ENCODE data around the gene ACAD9.

DNA sequence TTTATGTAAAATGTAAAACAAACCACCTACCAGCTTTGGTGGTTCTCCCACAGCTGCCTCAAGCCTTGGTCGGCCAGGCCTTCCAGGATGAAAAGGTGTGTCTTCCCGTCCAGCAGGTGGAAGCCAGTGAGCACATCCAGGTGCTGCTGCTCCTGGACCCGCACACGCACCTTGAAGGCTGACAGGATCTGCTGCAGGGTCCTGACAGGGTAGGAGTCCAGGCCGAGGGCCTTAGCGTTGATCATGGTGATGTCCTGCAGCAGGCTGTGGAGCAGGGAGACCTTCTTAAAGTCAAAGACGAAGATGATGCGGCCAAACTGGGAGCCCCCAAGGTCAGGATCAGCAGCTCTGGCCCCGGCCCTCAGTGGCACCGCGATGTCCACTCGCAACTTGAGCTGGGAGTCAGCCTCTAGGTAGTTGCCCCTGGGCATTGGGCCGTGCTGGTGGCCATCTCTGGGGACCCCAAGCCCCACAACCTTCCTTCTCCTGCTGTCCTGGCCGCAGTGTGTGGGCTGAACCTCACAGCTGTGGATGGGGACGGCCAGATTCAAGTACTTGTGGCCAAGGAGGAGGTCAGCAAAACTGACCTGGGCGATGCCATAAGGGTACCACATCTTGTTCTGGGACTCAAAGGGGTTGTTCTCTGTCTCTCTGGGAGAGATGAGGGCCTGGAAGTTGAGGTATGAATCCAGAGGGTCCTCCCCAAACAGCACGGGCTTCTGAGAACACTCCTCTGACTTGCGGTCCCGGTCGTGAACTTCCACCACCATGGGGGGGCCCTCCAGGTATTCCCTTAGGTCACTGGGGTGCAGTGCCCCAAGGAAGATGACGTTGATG is 65.8 kb downstream of the ACAD9 start:
- TF ChIP-seq, protein P1, sequence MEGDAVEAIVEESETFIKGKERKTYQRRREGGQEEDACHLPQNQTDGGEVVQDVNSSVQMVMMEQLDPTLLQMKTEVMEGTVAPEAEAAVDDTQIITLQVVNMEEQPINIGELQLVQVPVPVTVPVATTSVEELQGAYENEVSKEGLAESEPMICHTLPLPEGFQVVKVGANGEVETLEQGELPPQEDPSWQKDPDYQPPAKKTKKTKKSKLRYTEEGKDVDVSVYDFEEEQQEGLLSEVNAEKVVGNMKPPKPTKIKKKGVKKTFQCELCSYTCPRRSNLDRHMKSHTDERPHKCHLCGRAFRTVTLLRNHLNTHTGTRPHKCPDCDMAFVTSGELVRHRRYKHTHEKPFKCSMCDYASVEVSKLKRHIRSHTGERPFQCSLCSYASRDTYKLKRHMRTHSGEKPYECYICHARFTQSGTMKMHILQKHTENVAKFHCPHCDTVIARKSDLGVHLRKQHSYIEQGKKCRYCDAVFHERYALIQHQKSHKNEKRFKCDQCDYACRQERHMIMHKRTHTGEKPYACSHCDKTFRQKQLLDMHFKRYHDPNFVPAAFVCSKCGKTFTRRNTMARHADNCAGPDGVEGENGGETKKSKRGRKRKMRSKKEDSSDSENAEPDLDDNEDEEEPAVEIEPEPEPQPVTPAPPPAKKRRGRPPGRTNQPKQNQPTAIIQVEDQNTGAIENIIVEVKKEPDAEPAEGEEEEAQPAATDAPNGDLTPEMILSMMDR (conservative IDR thresholded peaks at IDR 0.05; ENCODE audit: low read length), result no peak
- no peak for TF ChIP-seq EZH2phosphoT487 (IDR thresholded peaks at IDR 0.05; ENCODE audit: borderline replicate concordance, low read depth, low read length)

All from OCI-LY7 (cell line).